ENCODE measurements around the gene ADAMTSL1.

GRCh38 chr9:18636781-18637180 is 162.8 kb downstream of the ADAMTSL1 start:
- no peak for TF ChIP-seq ZNF335 (tag by site-specific recombination; conservative IDR thresholded peaks at IDR 0.05)
- TF ChIP-seq ZNF701 (tag by site-specific recombination; IDR thresholded peaks at IDR 0.05): no peak
- no peak for TF ChIP-seq ZNF530 (tag by site-specific recombination; IDR thresholded peaks at IDR 0.05; ENCODE audit: low read depth)
- no peak for TF ChIP-seq ZNF707 (tag by site-specific recombination; IDR thresholded peaks at IDR 0.05)
- no peak for TF ChIP-seq ZNF362 (tag by site-specific recombination; IDR thresholded peaks at IDR 0.05)
- TF ChIP-seq PBX3 (CRISPR knock-in tag; IDR thresholded peaks at IDR 0.05): no peak
- no peak for TF ChIP-seq CTCF (tag by site-specific recombination; IDR thresholded peaks at IDR 0.05)
